SK-N-SH (cell line): Measurements from ENCODE around the gene SEPTIN11. TPM values are rescaled to one million over a fixed set of nuclear protein-coding genes. Genes with fewer than 3 reads are reported as not detected.

Experiments used
- CTCF ChIA-PET: fragments of 300-600, 350-600 bp; formaldehyde crosslinking; extraction: SDS; loops from one replicate; lab custom pipeline; 2021; lab: Yijun Ruan, JAX
- POLR2A ChIA-PET: fragments of 350-600 bp; sonication (Branson Sonifier 250); formaldehyde crosslinking; extraction: SDS; loops from one replicate; lab custom pipeline; 2020; ENCODE audit warnings: antibody characterized with exemption, inconsistent platforms; lab: Yijun Ruan, JAX
- DNase-seq: peaks from one replicate; pipeline ENCODE4 v3.0.0; 2012
- H2AFZ ChIP-seq: fragments of 200-600 bp; sonication (generic); 2 replicates; pipeline ENCODE4 v1.8.1; 2016; ENCODE audit warnings: antibody characterized with exemption, mild to moderate bottlenecking, low read depth
- H3F3A ChIP-seq: fragments of 200-600 bp; sonication (generic); replicated peaks from 2 replicates; pipeline ENCODE3; 2016; ENCODE audit warnings: antibody characterized with exemption, mild to moderate bottlenecking; ENCODE audit not compliant: insufficient read depth
- H3K27ac ChIP-seq, 2 experiments: fragments of 200-500 bp in 1 of 2; fragments of 200-600 bp in 1 of 2; sonication (Bioruptor generic) in 1 of 2; sonication (generic), shearing (Covaris generic) in 1 of 2; 2 replicates each; pipeline versions ENCODE4 v1.5.1 to v1.6.1; 2014 to 2016; ENCODE audit warnings: low read depth in 2 of 2, inconsistent platforms in 1 of 2, low read length in 1 of 2, mild to moderate bottlenecking in 1 of 2, mixed read lengths in 1 of 2
- H3K27me3 ChIP-seq: fragments of 200-600 bp; sonication (generic), shearing (Covaris generic); 2 replicates; pipeline ENCODE4 v1.6.1; 2016; ENCODE audit warnings: mixed run types; ENCODE audit not compliant: insufficient read depth
- H3K36me3 ChIP-seq, 2 experiments: fragments of 200-500 bp in 1 of 2; fragments of 200-600 bp in 1 of 2; sonication (Bioruptor generic) in 1 of 2; sonication (generic) in 1 of 2; replicated peaks in 1 of 2; 2 replicates each; pipeline versions ENCODE3 to v1.5.1; 2014 to 2016; ENCODE audit warnings: low read length in 1 of 2, mild to moderate bottlenecking in 1 of 2; ENCODE audit not compliant: insufficient read depth in 2 of 2, control insufficient read depth in 1 of 2
- H3K4me1 ChIP-seq, 2 experiments: fragments of 200-500 bp in 1 of 2; fragments of 200-600 bp in 1 of 2; sonication (Bioruptor generic) in 1 of 2; sonication (generic), shearing (Covaris generic) in 1 of 2; 2 replicates each; pipeline versions ENCODE4 v1.5.1 to v1.6.1; 2014 to 2016; ENCODE audit warnings: low read depth in 1 of 2, low read length in 1 of 2, mixed run types in 1 of 2; ENCODE audit not compliant: insufficient read depth in 2 of 2, control insufficient read depth in 1 of 2
- H3K4me2 ChIP-seq: fragments of 200-600 bp; sonication (generic), shearing (Covaris generic); 2 replicates; pipeline ENCODE4 v1.6.1; 2017; ENCODE audit warnings: mixed run types
- H3K4me3 ChIP-seq, 2 experiments: fragments of 200-500 bp in 1 of 2; fragments of 200-600 bp in 1 of 2; sonication (Bioruptor generic) in 1 of 2; sonication (generic), shearing (Covaris generic) in 1 of 2; 2 replicates each; pipeline versions ENCODE4 v1.5.1 to v1.8.1; 2014 to 2016; ENCODE audit warnings: low read depth in 2 of 2, inconsistent platforms in 1 of 2, low read length in 1 of 2, mild to moderate bottlenecking in 1 of 2, mixed read lengths in 1 of 2, moderate library complexity in 1 of 2
- H3K79me2 ChIP-seq: fragments of 200-600 bp; sonication (generic); 2 replicates; pipeline ENCODE4 v1.8.1; 2017; ENCODE audit warnings: mild to moderate bottlenecking; ENCODE audit not compliant: insufficient read depth
- H3K9ac ChIP-seq: fragments of 200-600 bp; sonication (generic); 2 replicates; pipeline ENCODE4 v1.6.1; 2017; ENCODE audit warnings: mixed run types
- H3K9me2 ChIP-seq: fragments of 200-600 bp; sonication (generic); 2 replicates; pipeline ENCODE4 v1.6.1; 2017; ENCODE audit warnings: mixed run types
- H3K9me3 ChIP-seq: fragments of 200-600 bp; sonication (generic); 2 replicates; pipeline ENCODE4 v1.6.1; 2017; ENCODE audit warnings: mixed run types, mild to moderate bottlenecking, moderate library complexity
- H4K20me1 ChIP-seq: fragments of 200-600 bp; sonication (generic); 2 replicates; pipeline ENCODE4 v1.6.1; 2017; ENCODE audit warnings: mild to moderate bottlenecking, mixed run types; ENCODE audit not compliant: insufficient read depth
- CHD2 ChIP-seq: fragments of 150-350 bp; IDR thresholded peaks from 2 replicates; pipeline ENCODE4 v1.6.1; 2018; ENCODE audit warnings: low read length; ENCODE audit not compliant: partially characterized antibody
- FOSL2 ChIP-seq: IDR thresholded peaks from 2 replicates; pipeline ENCODE4 v1.4.0; 2012; ENCODE audit warnings: low read depth, mild to moderate bottlenecking, moderate library complexity, borderline replicate concordance
- NFIC ChIP-seq: IDR thresholded peaks from 2 replicates; pipeline ENCODE4 v1.4.0; 2012; ENCODE audit warnings: borderline replicate concordance
- NRF1 ChIP-seq: IDR thresholded peaks from 2 replicates; pipeline ENCODE4 v1.6.1; 2012; ENCODE audit warnings: low read depth, mild to moderate bottlenecking, low read length
- RFX5 ChIP-seq: IDR thresholded peaks from 2 replicates; pipeline ENCODE4 v1.6.1; 2012; ENCODE audit warnings: mild to moderate bottlenecking, improper control_type of control experiment, low read length
- SIN3A ChIP-seq: IDR thresholded peaks from 2 replicates; pipeline ENCODE4 v1.6.1; 2012; ENCODE audit warnings: low read depth, mild to moderate bottlenecking, low read length, moderate library complexity, borderline replicate concordance
- SMC3 ChIP-seq: IDR thresholded peaks from 2 replicates; pipeline ENCODE4 v1.6.1; 2012; ENCODE audit warnings: low read depth, low read length, improper control_type of control experiment
- TCF12 ChIP-seq: IDR thresholded peaks from 2 replicates; pipeline ENCODE4 v1.4.0; 2012
- TEAD4 ChIP-seq: IDR thresholded peaks from 2 replicates; pipeline ENCODE4 v1.4.0; 2012; ENCODE audit warnings: mild to moderate bottlenecking, borderline replicate concordance; ENCODE audit not compliant: insufficient read depth
- YY1 ChIP-seq: IDR thresholded peaks from 2 replicates; pipeline ENCODE4 v1.4.0; 2012; ENCODE audit warnings: low read depth, mild to moderate bottlenecking
- WGBS: methylation state at CpG from one replicate; pipeline ENCODE4 v1.1.6; 2017; ENCODE audit warnings: low lambda C conversion rate; 5-methylcytosine and 5-hydroxymethylcytosine counted together
- polyA plus RNA-seq, 3 experiments: library from polyadenylated mRNA; depleted of rRNA; stranded (reverse); fragments of >200 nt; gene quantifications; 2 replicates each; pipeline ENCODE4 v1.2.3, GENCODE V29; 2012
- TF ChIP-seq, protein P1 (sequence below): IDR thresholded peaks from 2 replicates; pipeline ENCODE4; 2012

SEPTIN11 gene
- polyA plus RNA-seq, 1 of the 3 experiments (the other 2 are of a cell fraction), result 47.4 TPM

DNA sequence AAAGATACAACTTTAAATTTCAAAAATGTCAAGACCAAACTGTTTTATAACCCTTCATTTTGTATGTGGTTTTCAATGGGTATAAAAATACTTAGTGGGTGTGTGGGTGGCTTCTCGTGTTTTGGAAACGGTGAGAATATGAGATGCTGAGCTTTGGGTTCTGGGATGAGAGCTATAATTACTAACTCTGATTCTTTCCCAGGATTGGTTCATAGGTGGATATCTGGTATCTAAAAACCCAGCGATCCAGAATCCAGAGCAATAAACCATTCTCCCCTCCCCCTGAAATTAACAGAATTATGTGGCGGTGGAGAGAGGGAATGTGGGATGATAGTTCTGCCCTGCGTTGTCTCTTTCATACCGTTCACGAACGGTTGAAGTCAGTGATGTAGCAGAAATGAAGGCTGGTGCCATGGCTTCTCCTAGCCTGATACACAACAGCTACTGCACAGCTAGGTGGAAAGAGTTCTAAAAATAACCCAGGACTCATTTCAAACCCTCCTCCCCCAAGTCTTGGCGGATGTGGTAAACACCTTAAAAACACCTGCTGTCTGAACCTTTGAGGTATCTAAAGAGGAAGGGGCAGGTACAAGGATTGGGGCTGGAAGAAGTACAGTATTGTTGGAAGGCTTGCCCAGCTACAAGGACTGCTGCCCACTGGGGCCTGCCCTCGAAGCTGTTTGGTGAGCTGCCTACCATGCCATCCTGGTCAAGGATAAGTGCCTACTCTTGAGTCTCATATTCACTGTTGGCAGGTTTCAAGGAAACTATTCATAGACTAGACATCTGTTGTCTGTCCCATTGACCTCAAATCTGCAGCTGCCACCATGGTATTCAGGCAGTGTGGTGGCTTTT lies 44.5 kb downstream of the SEPTIN11 start:
- H3K27me3 ChIP-seq, result no peaks in the 10 kb centered on the region

DNA sequence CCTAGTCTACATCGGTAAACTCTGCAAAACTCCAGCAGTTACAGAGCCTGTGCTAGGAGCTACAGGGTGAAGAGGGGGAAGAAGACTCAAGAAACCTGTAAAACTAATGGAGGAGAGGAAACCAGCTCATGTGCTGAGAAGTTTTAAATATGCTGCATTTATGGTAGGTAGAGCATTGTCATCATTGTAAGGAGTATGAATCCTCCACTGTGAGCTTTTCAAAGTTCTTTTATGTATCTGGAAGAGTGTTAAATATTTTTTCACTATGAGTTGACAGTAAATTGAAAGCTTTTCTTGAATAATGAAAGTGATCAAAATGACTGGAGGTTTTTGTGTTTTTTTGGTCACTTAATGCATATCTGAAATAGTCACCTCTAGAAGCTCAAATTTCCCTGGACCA lies 46.2 kb downstream of the SEPTIN11 start:
- H3F3A ChIP-seq, result peaks cover 30% of the 10 kb centered on the region
- H3K79me2 ChIP-seq, result peaks cover 87% of the 10 kb centered on the region
- no peaks in the 10 kb centered on the region for H3K27me3 ChIP-seq
- ChIA-PET POLR2A (no interaction called here), CTCF (interaction anchor here (1.2 to 1.7 kb wide), 2 partner anchors 9 to 10 kb away, joined by 3 to 5 read pairs; no protein-coding TSS in a partner anchor)
- H4K20me1 ChIP-seq, result no peaks in the 10 kb centered on the region
- no peaks in the 10 kb centered on the region for H3K9me3 ChIP-seq
- H3K4me1 ChIP-seq, result peaks cover 4 to 26% of the 10 kb centered on the region in 2 experiments; a peak in 3 of 4 replicates
- H3K4me3 ChIP-seq, result no peak overlapping the region
- TF ChIP-seq FOSL2 (no peak), CHD2 (no peak), SMC3 (no peak), YY1 (no peak), NRF1 (no peak), TEAD4 (no peak), SIN3A (no peak), RFX5 (no peak), TCF12 (no peak), NFIC (no peak)
- no peak overlapping the region for H3K4me2 ChIP-seq
- DNase-seq, result no peak
- peak overlapping the region in 1 of 2 experiments; percentile 3; a peak in 1 of 4 replicates for H3K27ac ChIP-seq
- H2AFZ ChIP-seq, result no peak overlapping the region
- peaks cover 42 to 52% of the 10 kb centered on the region in 2 experiments for H3K36me3 ChIP-seq
- H3K9ac ChIP-seq, result no peak overlapping the region
- no peaks in the 10 kb centered on the region for H3K9me2 ChIP-seq
- 94% methylated on average over 1 of the region's 1 CpG for WGBS

More for the DNA sequence above, 44.5 kb downstream of the SEPTIN11 start:
- no peak for TF ChIP-seq YY1
- TF ChIP-seq, protein P1, sequence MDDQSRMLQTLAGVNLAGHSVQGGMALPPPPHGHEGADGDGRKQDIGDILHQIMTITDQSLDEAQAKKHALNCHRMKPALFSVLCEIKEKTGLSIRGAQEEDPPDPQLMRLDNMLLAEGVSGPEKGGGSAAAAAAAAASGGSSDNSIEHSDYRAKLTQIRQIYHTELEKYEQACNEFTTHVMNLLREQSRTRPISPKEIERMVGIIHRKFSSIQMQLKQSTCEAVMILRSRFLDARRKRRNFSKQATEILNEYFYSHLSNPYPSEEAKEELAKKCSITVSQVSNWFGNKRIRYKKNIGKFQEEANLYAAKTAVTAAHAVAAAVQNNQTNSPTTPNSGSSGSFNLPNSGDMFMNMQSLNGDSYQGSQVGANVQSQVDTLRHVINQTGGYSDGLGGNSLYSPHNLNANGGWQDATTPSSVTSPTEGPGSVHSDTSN, result no peak
- DNase-seq, result no peak
- Histone ChIP-seq H3K79me2 (peaks cover 90% of the 10 kb centered on the region), H3F3A (peaks cover 27% of the 10 kb centered on the region), H3K27ac (no peak overlapping the region; a peak in 1 of 4 replicates), H3K9me3 (no peaks in the 10 kb centered on the region), H2AFZ (no peak overlapping the region), H3K4me1 (peaks cover 4 to 24% of the 10 kb centered on the region in 2 experiments; a peak in 3 of 4 replicates), H3K9me2 (no peaks in the 10 kb centered on the region), H3K36me3 (peaks cover 27 to 43% of the 10 kb centered on the region in 2 experiments), H4K20me1 (no peaks in the 10 kb centered on the region), H3K4me2 (no peak overlapping the region), H3K9ac (no peak overlapping the region), H3K4me3 (no peak overlapping the region)
- POLR2A ChIA-PET, result no interaction called here
- WGBS, result 77% methylated on average over 10 of the region's 10 CpGs
- CTCF ChIA-PET, result interaction anchor here (1.0 kb wide), 1 partner anchor 11 kb away, joined by 3 read pairs; no protein-coding TSS in a partner anchor
